OCI-LY7 (cell line): ENCODE data around the gene ZNF235. TPM values are rescaled to one million over a fixed set of nuclear protein-coding genes. Genes with fewer than 3 reads are reported as not detected.

Experiments
- BruUV-seq: library from RNA; stranded (reverse); fragments of 400-500 nt; replicated peaks from 2 replicates; lab custom pipeline; 2021; lab: Mats Ljungman, UMichigan
- CTCF ChIA-PET: fragments of 300-600 bp; sonication (Branson Sonifier 250); formaldehyde crosslinking; loops from one replicate; lab custom pipeline; 2022; ENCODE audit warnings: antibody characterized with exemption; ENCODE audit not compliant: unreplicated experiment; lab: Charles Lee
- POLR2A ChIA-PET: fragments of 300-600 bp; sonication (Branson Sonifier 250); formaldehyde crosslinking; loops from one replicate; lab custom pipeline; 2022; ENCODE audit warnings: antibody characterized with exemption; lab: Charles Lee
- DNase-seq: peaks from one replicate; pipeline ENCODE4 v3.0.0-alpha.2; 2015; ENCODE audit warnings: low spot score
- H2AFZ ChIP-seq: fragments of 200-600 bp; sonication (generic), shearing (Covaris generic); 2 replicates; pipeline ENCODE4 v1.6.1; 2014; ENCODE audit warnings: mild to moderate bottlenecking, antibody characterized with exemption, low read length, moderate library complexity
- H3K27ac ChIP-seq: fragments of 200-600 bp; sonication (generic); 2 replicates; pipeline ENCODE4 v1.5.1; 2014; ENCODE audit warnings: mixed run types, low read depth, mild to moderate bottlenecking, moderate library complexity, low read length, inconsistent platforms; ENCODE audit not compliant: poor library complexity, severe bottlenecking
- H3K36me3 ChIP-seq: fragments of 200-600 bp; sonication (generic); 2 replicates; pipeline ENCODE4 v1.6.1; 2014; ENCODE audit warnings: mild to moderate bottlenecking, antibody characterized with exemption, low read length, moderate library complexity, mixed read lengths; ENCODE audit not compliant: insufficient read depth
- H3K4me1 ChIP-seq: fragments of 200-600 bp; sonication (generic); 2 replicates; pipeline ENCODE4 v1.5.1; 2014; ENCODE audit warnings: mild to moderate bottlenecking, low read length; ENCODE audit not compliant: insufficient read depth, poor library complexity, severe bottlenecking
- H3K4me2 ChIP-seq: fragments of 200-600 bp; sonication (generic); 2 replicates; pipeline ENCODE4 v1.6.1; 2014; ENCODE audit warnings: mild to moderate bottlenecking, low read length
- H3K4me3 ChIP-seq: fragments of 200-600 bp; sonication (generic); 2 replicates; pipeline ENCODE4 v1.5.1; 2014; ENCODE audit warnings: mild to moderate bottlenecking, low read depth, low read length; ENCODE audit not compliant: poor library complexity, severe bottlenecking
- H3K79me2 ChIP-seq: fragments of 200-600 bp; sonication (generic); 2 replicates; pipeline ENCODE4 v1.6.1; 2016; ENCODE audit warnings: low read depth, mild to moderate bottlenecking, low read length, moderate library complexity, mixed read lengths; ENCODE audit not compliant: insufficient read depth
- H3K9me2 ChIP-seq: fragments of 200-600 bp; sonication (generic); 2 replicates; pipeline ENCODE4 v1.6.1; 2016; ENCODE audit warnings: mild to moderate bottlenecking, low read length, mixed read lengths; ENCODE audit not compliant: insufficient read depth
- H3K9me3 ChIP-seq: fragments of 200-600 bp; sonication (generic); 2 replicates; pipeline ENCODE4 v1.6.1; 2014; ENCODE audit warnings: mild to moderate bottlenecking, mixed run types, low read length, mixed read lengths
- H4K20me1 ChIP-seq: fragments of 200-600 bp; sonication (generic); 2 replicates; pipeline ENCODE4 v1.6.1; 2014; ENCODE audit warnings: mild to moderate bottlenecking, antibody characterized with exemption, low read length, moderate library complexity, mixed read lengths; ENCODE audit not compliant: insufficient read depth
- CTCF ChIP-seq: fragments of 200-600 bp; sonication (generic); conservative IDR thresholded peaks from 2 replicates; pipeline ENCODE4 v1.5.1; 2014; ENCODE audit warnings: mild to moderate bottlenecking, antibody characterized with exemption, low read length, moderate library complexity, mixed read lengths
- EZH2phosphoT487 ChIP-seq: fragments of 200-600 bp; sonication (generic); IDR thresholded peaks from 2 replicates; pipeline ENCODE4 v1.6.1; 2018; ENCODE audit warnings: low read depth, borderline replicate concordance, mild to moderate bottlenecking, mixed run types, antibody characterized with exemption, low read length, moderate library complexity, mixed read lengths
- intact Hi-C: fragments of 100-400 bp; cut with micrococcal nuclease; formaldehyde crosslinking; loops from one replicate; pipeline ENCODE4 v1.10.0; 2022; ENCODE audit not compliant: unreplicated experiment
- total RNA-seq, 2 experiments: library from RNA; depleted of rRNA in 1 of 2; stranded (reverse); fragments of >200 nt in 1 of 2; shearing (Covaris generic) in 1 of 2; gene quantifications; 2 replicates each; pipeline ENCODE4 v1.2.3, GENCODE V29; 2014 to 2022

The ZNF235 gene
- total RNA-seq, 2 experiments from 2014 or later: 7.4 to 7.7 TPM

DNA sequence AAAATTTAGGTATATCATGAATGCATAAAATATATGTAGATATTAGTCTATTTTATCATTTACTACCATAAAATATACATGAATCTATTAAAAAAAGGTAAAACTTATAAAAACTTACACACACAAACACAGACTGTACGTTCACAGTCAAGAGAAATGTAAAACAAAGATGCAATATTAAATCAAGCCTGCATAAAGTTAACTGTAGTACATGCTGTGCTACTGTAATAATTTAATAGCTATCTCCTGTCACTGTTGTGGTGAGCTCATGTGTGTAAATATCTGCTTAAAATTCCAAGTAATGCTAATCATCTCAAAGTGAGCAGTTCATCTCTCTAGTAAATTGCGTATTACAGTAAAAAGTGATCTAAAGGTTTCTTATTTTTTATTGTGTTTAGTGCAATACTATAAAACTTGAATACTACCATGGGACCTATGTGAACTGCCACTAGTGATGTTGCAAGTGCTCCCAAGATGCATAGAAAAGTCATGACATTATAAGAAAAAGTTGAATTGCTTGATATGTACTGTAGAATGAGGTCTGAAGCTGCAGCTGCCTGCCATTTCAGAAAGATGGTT, 45.9 kb downstream of the ZNF235 start:
- H3K36me3 ChIP-seq: no peaks in the 10 kb centered on the region
- no peaks in the 10 kb centered on the region for H3K79me2 ChIP-seq
- H3K9me3 ChIP-seq: no peaks in the 10 kb centered on the region
- no peak overlapping the region for H3K4me2 ChIP-seq
- BruUV-seq: no TSS peak
- H4K20me1 ChIP-seq: no peaks in the 10 kb centered on the region
- ChIA-PET CTCF (no interaction called here), POLR2A (no interaction called here)
- H3K4me1 ChIP-seq: no peaks in the 10 kb centered on the region
- TF ChIP-seq CTCF (no peak), EZH2phosphoT487 (no peak)
- H3K4me3 ChIP-seq: no peak overlapping the region
- intact Hi-C loops: no loop called here
- no peaks in the 10 kb centered on the region for H3K9me2 ChIP-seq
- H3K27ac ChIP-seq: no peak overlapping the region
- no peak for DNase-seq
- H2AFZ ChIP-seq: no peak overlapping the region

DNA sequence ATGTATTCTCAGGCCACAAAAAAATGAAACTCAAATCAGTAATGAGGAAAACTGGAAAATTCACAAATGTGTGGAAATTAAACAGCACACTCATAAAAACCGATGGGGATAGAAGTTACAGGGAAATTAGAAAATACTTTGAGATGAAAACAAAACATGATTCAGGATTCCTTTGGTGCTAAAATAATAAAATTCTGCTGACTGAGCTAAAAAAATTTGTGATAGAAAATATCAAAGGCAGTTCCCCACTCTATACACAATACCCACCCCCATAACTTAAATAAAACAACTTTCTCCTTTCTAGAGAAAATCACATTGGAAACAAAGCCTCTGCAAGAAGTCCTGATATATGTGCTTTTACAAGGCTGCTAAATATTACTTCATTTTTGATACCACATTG, 46.7 kb downstream of the ZNF235 start:
- intact Hi-C loops: no loop called here
- BruUV-seq: no TSS peak
- no peak for DNase-seq
- Histone ChIP-seq H3K4me2 (no peak overlapping the region), H4K20me1 (no peaks in the 10 kb centered on the region), H3K4me3 (no peak overlapping the region), H3K9me3 (no peaks in the 10 kb centered on the region), H3K36me3 (no peaks in the 10 kb centered on the region), H3K4me1 (no peaks in the 10 kb centered on the region), H2AFZ (no peak overlapping the region), H3K79me2 (no peaks in the 10 kb centered on the region), H3K9me2 (no peaks in the 10 kb centered on the region), H3K27ac (no peak overlapping the region)
- ChIA-PET POLR2A (no interaction called here), CTCF (no interaction called here)
- no peak for TF ChIP-seq EZH2phosphoT487
- TF ChIP-seq CTCF: no peak

- DNase-seq: no peak
- no peaks in the 10 kb centered on the region for H3K9me3 ChIP-seq
- no peaks in the 10 kb centered on the region for H4K20me1 ChIP-seq
- intact Hi-C loops: no loop called here
- H2AFZ ChIP-seq: no peak overlapping the region
- H3K4me3 ChIP-seq: no peak overlapping the region
- no peak overlapping the region for H3K27ac ChIP-seq
- no peaks in the 10 kb centered on the region for H3K79me2 ChIP-seq
- no peaks in the 10 kb centered on the region for H3K36me3 ChIP-seq
- ChIA-PET POLR2A (interaction anchor here (0.5 kb wide), 1 partner anchor 17 kb away, joined by 3 read pairs; no protein-coding TSS in a partner anchor), CTCF (no interaction called here)
- no peaks in the 10 kb centered on the region for H3K9me2 ChIP-seq
- H3K4me1 ChIP-seq: no peaks in the 10 kb centered on the region
- H3K4me2 ChIP-seq: no peak overlapping the region
- no TSS peak for BruUV-seq
- TF ChIP-seq EZH2phosphoT487 (no peak), CTCF (no peak)
These were observed 49.0 kb downstream of the ZNF235 start for GRCh38 chr19:44255705-44256411.
